Cerebellar cortex (tissue), 1 donor: ENCODE results near the gene KLHL41.
"Not testable (repeated sequence)": the region's sequence is repeated elsewhere in the genome, so short reads cannot be mapped to it uniquely, and the experiment has no call there.

Experiments
- DNase-seq: peaks from one replicate; pipeline ENCODE4 v3.0.0-alpha.2; 2015; ENCODE audit warnings: low spot score

The KLHL41 gene

GRCh38 chr2:169509955-169510354, 453 bp downstream of the KLHL41 start:
- DNase-seq: no peak

GRCh38 chr2:169510496-169510895, 994 bp downstream of the KLHL41 start:
- no peak for DNase-seq

- no peak for DNase-seq
These were observed 2.3 kb downstream of the KLHL41 start for GRCh38 chr2:169511818-169512217.

GRCh38 chr2:169512525-169512924, 3.0 kb downstream of the KLHL41 start:
- no peak for DNase-seq

GRCh38 chr2:169513094-169513493, 3.6 kb downstream of the KLHL41 start:
- no peak for DNase-seq

- DNase-seq: no peak
These were observed 4.4 kb downstream of the KLHL41 start for GRCh38 chr2:169513926-169514325.

- not testable (repeated sequence) for DNase-seq
These were observed 5.3 kb downstream of the KLHL41 start for GRCh38 chr2:169514758-169515157.

GRCh38 chr2:169516488-169516995, 7.0 kb downstream of the KLHL41 start:
- DNase-seq: not testable (repeated sequence)

- DNase-seq: no peak
These were observed 11.4 kb downstream of the KLHL41 start for GRCh38 chr2:169520896-169521295.

- DNase-seq: no peak
These were observed 14.2 kb downstream of the KLHL41 start for GRCh38 chr2:169523681-169524080.

GRCh38 chr2:169525434-169525833, 15.9 kb downstream of the KLHL41 start:
- no peak for DNase-seq

- no peak for DNase-seq
These were observed 16.9 kb downstream of the KLHL41 start for GRCh38 chr2:169526451-169526850.

GRCh38 chr2:169528271-169528701, 18.8 kb downstream of the KLHL41 start:
- peak; percentile 58 for DNase-seq

GRCh38 chr2:169539460-169539859, 30.0 kb downstream of the KLHL41 start:
- not testable (repeated sequence) for DNase-seq

- DNase-seq: no peak
These were observed 30.6 kb downstream of the KLHL41 start for GRCh38 chr2:169540146-169540545.

GRCh38 chr2:169542433-169542832, 32.9 kb downstream of the KLHL41 start:
- DNase-seq: no peak

- DNase-seq: no peak
These were observed 37.3 kb downstream of the KLHL41 start for GRCh38 chr2:169546756-169547155.

- no peak for DNase-seq
These were observed 51.9 kb downstream of the KLHL41 start for GRCh38 chr2:169561364-169561763.

GRCh38 chr2:169562084-169562483, 52.6 kb downstream of the KLHL41 start:
- DNase-seq: not testable (repeated sequence)

- no peak for DNase-seq
These were observed 53.0 kb downstream of the KLHL41 start for GRCh38 chr2:169562519-169562918.

GRCh38 chr2:169565686-169566085, 56.2 kb downstream of the KLHL41 start:
- DNase-seq: no peak

- no peak for DNase-seq
These were observed 60.4 kb downstream of the KLHL41 start for GRCh38 chr2:169569948-169570347.

- not testable (repeated sequence) for DNase-seq
These were observed 61.2 kb downstream of the KLHL41 start for GRCh38 chr2:169570752-169571151.

GRCh38 chr2:169571571-169571970, 62.1 kb downstream of the KLHL41 start:
- no peak for DNase-seq

GRCh38 chr2:169572189-169572588, 62.7 kb downstream of the KLHL41 start:
- no peak for DNase-seq
